SK-N-SH treated with all-trans-retinoic acid at 6 μM for 48 hours (cell line): ENCODE results near the gene GNAQ.
A peak's percentile ranks its signal among the peaks of the same experiment; 100 is the strongest.

Source experiments
- ATAC-seq: fragments of 200-7000 bp; cut with Tn5 transposase; 3 replicates; pipeline ENCODE4 v1.9.1; 2020; ENCODE audit warnings: mild to moderate bottlenecking, moderate library complexity
- ARNTL ChIP-seq: fragments of 450-650 bp; formaldehyde crosslinking; IDR thresholded peaks from 2 replicates; pipeline ENCODE4 v1.5.0; 2020; ENCODE audit warnings: low read depth, mild to moderate bottlenecking, moderate library complexity, borderline replicate concordance
- BACH2 ChIP-seq: fragments of 250-450 bp; sonication (Bioruptor Pico); IDR thresholded peaks from 2 replicates; pipeline ENCODE4 v1.9.0; 2021; ENCODE audit warnings: mild to moderate bottlenecking, borderline replicate concordance
- CSDC2 ChIP-seq: fragments of 250-450 bp; sonication (Bioruptor Pico); IDR thresholded peaks from 2 replicates; pipeline ENCODE4 v1.5.0; 2020; ENCODE audit warnings: mild to moderate bottlenecking, moderate library complexity
- GLIS3 ChIP-seq: fragments of 250-450 bp; sonication (Bioruptor Pico); IDR thresholded peaks from 2 replicates; pipeline ENCODE4 v1.5.0; 2020; ENCODE audit warnings: mild to moderate bottlenecking, moderate library complexity
- ISL1 ChIP-seq: fragments of 250-450 bp; sonication (Bioruptor Pico); IDR thresholded peaks from 2 replicates; pipeline ENCODE4 v2.1.2; 2022; ENCODE audit warnings: mild to moderate bottlenecking, moderate library complexity
- OSR1 ChIP-seq: fragments of 250-450 bp; sonication (Bioruptor Pico); IDR thresholded peaks from 2 replicates; pipeline ENCODE4 v1.8.0; 2022; ENCODE audit warnings: moderate library complexity, mild to moderate bottlenecking, inconsistent platforms
- RARB ChIP-seq: fragments of 250-450 bp; sonication (Bioruptor Pico); IDR thresholded peaks from 2 replicates; pipeline ENCODE4 v1.8.0; 2021; ENCODE audit warnings: mild to moderate bottlenecking, moderate library complexity
- TCF4 ChIP-seq: fragments of 250-450 bp; sonication (Bioruptor Pico); IDR thresholded peaks from 2 replicates; pipeline ENCODE4 v1.8.0; 2021; ENCODE audit warnings: mild to moderate bottlenecking, moderate library complexity, borderline replicate concordance
- TOX ChIP-seq: fragments of 250-450 bp; sonication (Bioruptor Pico); IDR thresholded peaks from 2 replicates; pipeline ENCODE4 v1.8.0; 2021; ENCODE audit warnings: mild to moderate bottlenecking, moderate library complexity, borderline replicate concordance
- ZC3H10 ChIP-seq: fragments of 250-450 bp; sonication (Bioruptor Pico); IDR thresholded peaks from 2 replicates; pipeline ENCODE4 v1.5.1; 2021; ENCODE audit warnings: mild to moderate bottlenecking, moderate library complexity
- ZFP3 ChIP-seq: fragments of 250-450 bp; sonication (Bioruptor Pico); IDR thresholded peaks from 2 replicates; pipeline ENCODE4 v1.5.0; 2020; ENCODE audit warnings: mild to moderate bottlenecking, moderate library complexity
- ZFP30 ChIP-seq: fragments of 450-650 bp; formaldehyde crosslinking; IDR thresholded peaks from 2 replicates; pipeline ENCODE4 v1.5.0; 2022; ENCODE audit warnings: mild to moderate bottlenecking, moderate library complexity
- ZNF565 ChIP-seq: fragments of 450-650 bp; formaldehyde crosslinking; conservative IDR thresholded peaks from 2 replicates; pipeline ENCODE4 v1.5.0; 2020; ENCODE audit warnings: low read depth, mild to moderate bottlenecking, moderate library complexity
- ZNF70 ChIP-seq: fragments of 450-650 bp; formaldehyde crosslinking; IDR thresholded peaks from 2 replicates; pipeline ENCODE4 v1.5.0; 2020; ENCODE audit warnings: mild to moderate bottlenecking, moderate library complexity
- ZNF8 ChIP-seq: fragments of 450-650 bp; formaldehyde crosslinking; IDR thresholded peaks from 2 replicates; pipeline ENCODE4 v1.5.0; 2020; ENCODE audit warnings: mild to moderate bottlenecking, moderate library complexity
- TF ChIP-seq, protein P1 (sequence below): fragments of 250-450 bp; sonication (Bioruptor Pico); IDR thresholded peaks from 2 replicates; pipeline ENCODE4 v1.5.1; 2020; ENCODE audit warnings: low read depth, mild to moderate bottlenecking, moderate library complexity
- TF ChIP-seq, protein P2 (sequence below): fragments of 250-450 bp; sonication (Bioruptor Pico); IDR thresholded peaks from 2 replicates; pipeline ENCODE4 v1.5.1; 2021; ENCODE audit warnings: mild to moderate bottlenecking, moderate library complexity
- TF ChIP-seq, protein P3 (sequence below): fragments of 250-450 bp; sonication (Bioruptor Pico); IDR thresholded peaks from 2 replicates; pipeline ENCODE4 v1.8.0; 2021; ENCODE audit warnings: low read depth, mild to moderate bottlenecking, moderate library complexity, borderline replicate concordance
- TF ChIP-seq, protein P4 (sequence below): fragments of 250-450 bp; sonication (Bioruptor Pico); IDR thresholded peaks from 2 replicates; pipeline ENCODE4 v1.5.0; 2020; ENCODE audit warnings: mild to moderate bottlenecking, moderate library complexity

Gene GNAQ

DNA sequence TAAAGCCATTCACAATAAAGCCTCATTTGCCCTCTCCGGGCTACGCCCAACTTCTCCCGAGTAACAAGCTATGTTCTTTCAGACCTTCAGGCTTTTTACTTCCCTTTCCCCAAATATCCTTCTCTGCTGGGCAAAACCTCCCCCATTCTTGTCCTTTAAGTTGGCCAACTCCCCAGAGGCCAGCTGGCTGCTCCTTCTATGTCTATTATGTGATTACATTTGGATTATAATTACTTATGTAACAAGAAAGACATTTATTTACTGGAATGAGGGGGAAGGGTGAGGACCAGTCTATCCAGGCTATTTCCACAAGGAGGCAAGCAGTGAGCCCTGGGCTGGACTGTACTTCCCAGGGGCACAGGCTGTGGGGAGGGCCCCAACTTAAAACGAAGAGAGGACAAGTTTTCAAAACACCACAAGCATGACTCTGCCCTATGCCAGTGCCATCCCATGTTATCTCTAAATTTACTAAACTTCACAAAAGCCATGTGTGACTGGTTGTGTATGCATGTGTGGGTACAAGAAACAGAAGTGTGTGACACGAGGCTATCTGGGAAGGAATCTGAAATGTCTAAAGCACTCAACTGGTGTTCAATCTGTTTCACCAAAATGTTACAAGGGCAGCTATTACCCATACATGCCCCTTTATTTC, 84.5 kb downstream of the GNAQ start:
- TF ChIP-seq ZNF8 (CRISPR knock-in tag) = no peak
- TF ChIP-seq, protein P1, sequence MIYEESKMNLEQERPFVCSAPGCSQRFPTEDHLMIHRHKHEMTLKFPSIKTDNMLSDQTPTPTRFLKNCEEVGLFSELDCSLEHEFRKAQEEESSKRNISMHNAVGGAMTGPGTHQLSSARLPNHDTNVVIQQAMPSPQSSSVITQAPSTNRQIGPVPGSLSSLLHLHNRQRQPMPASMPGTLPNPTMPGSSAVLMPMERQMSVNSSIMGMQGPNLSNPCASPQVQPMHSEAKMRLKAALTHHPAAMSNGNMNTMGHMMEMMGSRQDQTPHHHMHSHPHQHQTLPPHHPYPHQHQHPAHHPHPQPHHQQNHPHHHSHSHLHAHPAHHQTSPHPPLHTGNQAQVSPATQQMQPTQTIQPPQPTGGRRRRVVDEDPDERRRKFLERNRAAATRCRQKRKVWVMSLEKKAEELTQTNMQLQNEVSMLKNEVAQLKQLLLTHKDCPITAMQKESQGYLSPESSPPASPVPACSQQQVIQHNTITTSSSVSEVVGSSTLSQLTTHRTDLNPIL (CRISPR knock-in tag) = no peak
- no peak for TF ChIP-seq ARNTL (CRISPR knock-in tag)
- no peak for TF ChIP-seq TCF4 (CRISPR knock-in tag)
- TF ChIP-seq ZNF565 (CRISPR knock-in tag) = no peak
- no peak for TF ChIP-seq ZC3H10 (CRISPR knock-in tag)
- no peak for TF ChIP-seq ZFP30 (CRISPR knock-in tag)
- no peak for TF ChIP-seq ZNF70 (CRISPR knock-in tag)
- TF ChIP-seq ISL1 (CRISPR knock-in tag) = no peak
- TF ChIP-seq, protein P2, sequence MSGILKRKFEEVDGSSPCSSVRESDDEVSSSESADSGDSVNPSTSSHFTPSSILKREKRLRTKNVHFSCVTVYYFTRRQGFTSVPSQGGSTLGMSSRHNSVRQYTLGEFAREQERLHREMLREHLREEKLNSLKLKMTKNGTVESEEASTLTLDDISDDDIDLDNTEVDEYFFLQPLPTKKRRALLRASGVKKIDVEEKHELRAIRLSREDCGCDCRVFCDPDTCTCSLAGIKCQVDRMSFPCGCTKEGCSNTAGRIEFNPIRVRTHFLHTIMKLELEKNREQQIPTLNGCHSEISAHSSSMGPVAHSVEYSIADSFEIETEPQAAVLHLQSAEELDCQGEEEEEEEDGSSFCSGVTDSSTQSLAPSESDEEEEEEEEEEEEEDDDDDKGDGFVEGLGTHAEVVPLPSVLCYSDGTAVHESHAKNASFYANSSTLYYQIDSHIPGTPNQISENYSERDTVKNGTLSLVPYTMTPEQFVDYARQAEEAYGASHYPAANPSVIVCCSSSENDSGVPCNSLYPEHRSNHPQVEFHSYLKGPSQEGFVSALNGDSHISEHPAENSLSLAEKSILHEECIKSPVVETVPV (CRISPR knock-in tag) = no peak
- TF ChIP-seq GLIS3 (CRISPR knock-in tag) = no peak
- TF ChIP-seq ZFP3 (CRISPR knock-in tag) = no peak
- no peak for TF ChIP-seq TOX (CRISPR knock-in tag)
- no peak for TF ChIP-seq RARB
- TF ChIP-seq, protein P3, sequence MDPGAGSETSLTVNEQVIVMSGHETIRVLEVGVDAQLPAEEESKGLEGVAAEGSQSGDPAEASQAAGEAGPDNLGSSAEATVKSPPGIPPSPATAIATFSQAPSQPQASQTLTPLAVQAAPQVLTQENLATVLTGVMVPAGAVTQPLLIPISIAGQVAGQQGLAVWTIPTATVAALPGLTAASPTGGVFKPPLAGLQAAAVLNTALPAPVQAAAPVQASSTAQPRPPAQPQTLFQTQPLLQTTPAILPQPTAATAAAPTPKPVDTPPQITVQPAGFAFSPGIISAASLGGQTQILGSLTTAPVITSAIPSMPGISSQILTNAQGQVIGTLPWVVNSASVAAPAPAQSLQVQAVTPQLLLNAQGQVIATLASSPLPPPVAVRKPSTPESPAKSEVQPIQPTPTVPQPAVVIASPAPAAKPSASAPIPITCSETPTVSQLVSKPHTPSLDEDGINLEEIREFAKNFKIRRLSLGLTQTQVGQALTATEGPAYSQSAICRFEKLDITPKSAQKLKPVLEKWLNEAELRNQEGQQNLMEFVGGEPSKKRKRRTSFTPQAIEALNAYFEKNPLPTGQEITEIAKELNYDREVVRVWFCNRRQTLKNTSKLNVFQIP (CRISPR knock-in tag) = no peak
- TF ChIP-seq, protein P4, sequence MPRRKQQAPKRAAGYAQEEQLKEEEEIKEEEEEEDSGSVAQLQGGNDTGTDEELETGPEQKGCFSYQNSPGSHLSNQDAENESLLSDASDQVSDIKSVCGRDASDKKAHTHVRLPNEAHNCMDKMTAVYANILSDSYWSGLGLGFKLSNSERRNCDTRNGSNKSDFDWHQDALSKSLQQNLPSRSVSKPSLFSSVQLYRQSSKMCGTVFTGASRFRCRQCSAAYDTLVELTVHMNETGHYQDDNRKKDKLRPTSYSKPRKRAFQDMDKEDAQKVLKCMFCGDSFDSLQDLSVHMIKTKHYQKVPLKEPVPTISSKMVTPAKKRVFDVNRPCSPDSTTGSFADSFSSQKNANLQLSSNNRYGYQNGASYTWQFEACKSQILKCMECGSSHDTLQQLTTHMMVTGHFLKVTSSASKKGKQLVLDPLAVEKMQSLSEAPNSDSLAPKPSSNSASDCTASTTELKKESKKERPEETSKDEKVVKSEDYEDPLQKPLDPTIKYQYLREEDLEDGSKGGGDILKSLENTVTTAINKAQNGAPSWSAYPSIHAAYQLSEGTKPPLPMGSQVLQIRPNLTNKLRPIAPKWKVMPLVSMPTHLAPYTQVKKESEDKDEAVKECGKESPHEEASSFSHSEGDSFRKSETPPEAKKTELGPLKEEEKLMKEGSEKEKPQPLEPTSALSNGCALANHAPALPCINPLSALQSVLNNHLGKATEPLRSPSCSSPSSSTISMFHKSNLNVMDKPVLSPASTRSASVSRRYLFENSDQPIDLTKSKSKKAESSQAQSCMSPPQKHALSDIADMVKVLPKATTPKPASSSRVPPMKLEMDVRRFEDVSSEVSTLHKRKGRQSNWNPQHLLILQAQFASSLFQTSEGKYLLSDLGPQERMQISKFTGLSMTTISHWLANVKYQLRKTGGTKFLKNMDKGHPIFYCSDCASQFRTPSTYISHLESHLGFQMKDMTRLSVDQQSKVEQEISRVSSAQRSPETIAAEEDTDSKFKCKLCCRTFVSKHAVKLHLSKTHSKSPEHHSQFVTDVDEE = no peak
- ATAC-seq = peak; percentile 44

DNA sequence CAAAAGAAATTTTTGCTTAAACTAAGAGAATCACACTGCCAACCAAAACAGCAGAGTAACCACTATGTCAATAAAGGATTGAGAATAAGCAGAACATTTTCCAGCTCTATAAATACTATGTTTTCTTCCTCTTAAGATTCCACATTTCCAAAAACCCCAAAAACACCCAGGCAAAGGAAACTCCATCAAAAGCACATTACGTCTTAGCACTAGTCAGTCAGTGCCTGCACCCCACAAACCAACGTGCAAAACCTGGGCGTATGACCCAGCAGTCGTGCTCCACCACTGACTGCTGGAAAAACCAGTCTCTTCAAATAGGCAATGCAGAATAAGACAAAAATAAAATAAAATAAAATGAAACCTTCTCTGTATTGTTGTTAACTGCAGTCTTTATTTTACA, 85.3 kb downstream of the GNAQ start:
- no peak for ATAC-seq
- TF ChIP-seq ZFP3 (CRISPR knock-in tag) (no peak), OSR1 (CRISPR knock-in tag) (no peak), BACH2 (CRISPR knock-in tag) (no peak), ARNTL (CRISPR knock-in tag) (no peak), ZNF565 (CRISPR knock-in tag) (no peak), CSDC2 (CRISPR knock-in tag) (no peak), ZNF70 (CRISPR knock-in tag) (no peak)
- TF ChIP-seq, protein P4 = no peak
- TF ChIP-seq, protein P3 (CRISPR knock-in tag) = no peak
